ENCODE data around the gene XCL1. TPM values are rescaled to one million over a fixed set of nuclear protein-coding genes. Genes with fewer than 3 reads are reported as not detected.

The XCL1 gene
- total RNA-seq, 1 experiment from 2014 or later = 0.26 TPM

- Histone ChIP-seq H3K14ac (ENCODE audit: insufficient read depth, low read length) (no peak overlapping the region), H3K23ac (ENCODE audit: insufficient read length, low read depth, low read length) (no peak overlapping the region), H2AK5ac (ENCODE audit: insufficient read length, low read length) (no peak overlapping the region), H3T11ph (ENCODE audit: low read length) (no peak overlapping the region), H2BK12ac (ENCODE audit: insufficient read length, low read depth, low read length) (no peak overlapping the region), H3K27me3 (ENCODE audit: insufficient read depth, low read length) (no peaks in the 10 kb centered on the region), H2BK5ac (ENCODE audit: insufficient read length, low read length) (no peak overlapping the region), H3K18ac (ENCODE audit: insufficient read length, low read depth, low read length) (no peak overlapping the region), H3K27ac (ENCODE audit: insufficient read length, low read depth, low read length) (no peak overlapping the region), H3K4me1 (ENCODE audit: insufficient read depth, low read length) (no peaks in the 10 kb centered on the region), H4K91ac (ENCODE audit: insufficient read length, low read depth, low read length) (no peak overlapping the region), H2BK120ac (ENCODE audit: low read depth, low read length, poor library complexity, severe bottlenecking) (no peak overlapping the region), H3K23me2 (ENCODE audit: insufficient read length, low read depth, low read length, poor library complexity, severe bottlenecking) (no peaks in the 10 kb centered on the region), H3K9me3 (ENCODE audit: control insufficient read depth, low read depth, low read length) (no peaks in the 10 kb centered on the region), H3K79me1 (ENCODE audit: insufficient read depth, low read depth, low read length, poor library complexity, severe bottlenecking) (no peaks in the 10 kb centered on the region), H3K4ac (ENCODE audit: low read depth, low read length) (no peak overlapping the region), H3K56ac (ENCODE audit: insufficient read length, low read depth, low read length) (no peak overlapping the region), H3K4me2 (ENCODE audit: insufficient read depth, insufficient read length, low read length) (no peak overlapping the region), H2BK20ac (ENCODE audit: low read depth, low read length, poor library complexity, severe bottlenecking) (no peak overlapping the region), H3K79me2 (ENCODE audit: insufficient read depth, low read length) (no peaks in the 10 kb centered on the region), H2AFZ (ENCODE audit: low read length) (no peak overlapping the region), H2BK15ac (ENCODE audit: low read depth, low read length) (no peak overlapping the region), H4K5ac (ENCODE audit: insufficient read length, low read depth, low read length) (no peak overlapping the region), H3K9ac (ENCODE audit: extremely low read depth, insufficient read length, low read length) (no peak overlapping the region), H4K20me1 (ENCODE audit: control insufficient read depth, insufficient read depth, insufficient read length) (no peaks in the 10 kb centered on the region), H4K8ac (replicated peaks; ENCODE audit: insufficient read length, low read depth, low read length) (no peak overlapping the region)
- TF ChIP-seq, protein P1, sequence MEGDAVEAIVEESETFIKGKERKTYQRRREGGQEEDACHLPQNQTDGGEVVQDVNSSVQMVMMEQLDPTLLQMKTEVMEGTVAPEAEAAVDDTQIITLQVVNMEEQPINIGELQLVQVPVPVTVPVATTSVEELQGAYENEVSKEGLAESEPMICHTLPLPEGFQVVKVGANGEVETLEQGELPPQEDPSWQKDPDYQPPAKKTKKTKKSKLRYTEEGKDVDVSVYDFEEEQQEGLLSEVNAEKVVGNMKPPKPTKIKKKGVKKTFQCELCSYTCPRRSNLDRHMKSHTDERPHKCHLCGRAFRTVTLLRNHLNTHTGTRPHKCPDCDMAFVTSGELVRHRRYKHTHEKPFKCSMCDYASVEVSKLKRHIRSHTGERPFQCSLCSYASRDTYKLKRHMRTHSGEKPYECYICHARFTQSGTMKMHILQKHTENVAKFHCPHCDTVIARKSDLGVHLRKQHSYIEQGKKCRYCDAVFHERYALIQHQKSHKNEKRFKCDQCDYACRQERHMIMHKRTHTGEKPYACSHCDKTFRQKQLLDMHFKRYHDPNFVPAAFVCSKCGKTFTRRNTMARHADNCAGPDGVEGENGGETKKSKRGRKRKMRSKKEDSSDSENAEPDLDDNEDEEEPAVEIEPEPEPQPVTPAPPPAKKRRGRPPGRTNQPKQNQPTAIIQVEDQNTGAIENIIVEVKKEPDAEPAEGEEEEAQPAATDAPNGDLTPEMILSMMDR (conservative IDR thresholded peaks at IDR 0.05) = no peak
- H3K36me3 Mint-ChIP-seq (ENCODE audit: insufficient read depth in 1 of 3, low read depth in 3 of 3) = no peaks in the 10 kb centered on the region
- no peaks in the 10 kb centered on the region for H3K27me3 Mint-ChIP-seq (ENCODE audit: low read depth)
- H3K4me3 Mint-ChIP-seq = no peak overlapping the region
- DNase-seq = no peak
- no peak overlapping the region for H3K27ac Mint-ChIP-seq
- H3K9me3 Mint-ChIP-seq = no peaks in the 10 kb centered on the region
- WGBS (ENCODE audit: extremely low coverage, insufficient read length, low lambda C conversion rate) = no CpG with 5 or more reads among the region's 8 CpGs
- H3K4me1 Mint-ChIP-seq = peaks cover 6 to 11% of the 10 kb centered on the region in 2 experiments
Measured at GRCh38 chr1:168613691-168614231, 37.4 kb downstream of the XCL1 start.
